Measurements from ENCODE around the gene ZFYVE28. TPM values are rescaled to one million over a fixed set of nuclear protein-coding genes. Genes with fewer than 3 reads are reported as not detected.
A peak's percentile ranks its signal among the peaks of the same experiment; 100 is the strongest.

ZFYVE28 gene
- total and polyA plus RNA-seq, 2 experiments from 2014 or later: 4.6 to 9.6 TPM

DNA sequence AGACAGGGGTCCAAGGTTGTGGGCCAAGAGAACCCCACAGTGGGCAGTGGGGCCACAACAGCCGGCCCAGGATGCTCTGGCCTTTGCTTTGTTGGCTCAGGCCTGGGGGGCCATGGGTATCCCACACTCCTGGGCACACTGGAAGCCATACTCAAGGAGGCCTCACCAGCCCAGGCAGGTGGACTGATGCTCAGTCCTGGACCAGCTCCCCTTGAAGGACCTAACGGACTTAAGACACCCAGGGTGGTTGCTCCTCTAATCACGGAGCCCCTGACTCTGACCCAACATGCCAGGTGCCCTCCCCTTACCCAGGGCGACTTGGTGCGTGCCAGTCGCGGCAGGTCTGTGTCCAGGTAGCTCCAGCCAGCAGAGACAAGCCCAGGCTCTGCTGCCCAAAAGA is 50.8 kb downstream of the ZFYVE28 start:
- TF ChIP-seq EZH2 (IDR thresholded peaks at IDR 0.05; ENCODE audit: insufficient read depth, poor library complexity, severe bottlenecking): no peak
- TF ChIP-seq EZH2phosphoT487 (IDR thresholded peaks at IDR 0.05; ENCODE audit: insufficient read depth, low read depth): no peak
- Histone ChIP-seq H3F3A (ENCODE audit: insufficient read depth) (peaks cover 8% of the 10 kb centered on the region; the same call in 1 of the 2 replicates), H3K4me2 (ENCODE audit: unreplicated experiment) (no peak overlapping the region), H3K27me3 (replicated peaks; ENCODE audit: insufficient read depth) (no peaks in the 10 kb centered on the region), H4K20me1 (ENCODE audit: insufficient read depth) (no peaks in the 10 kb centered on the region), H2AFZ (no peak overlapping the region), H3K9me3 (ENCODE audit: low read depth) (no peaks in the 10 kb centered on the region), H3K4me3 (no peak overlapping the region), H3K36me3 (ENCODE audit: low read depth) (no peaks in the 10 kb centered on the region), H3K79me2 (ENCODE audit: insufficient read depth) (no peaks in the 10 kb centered on the region), H3K4me1 (ENCODE audit: insufficient read depth) (0 out of 2 replicates have a peak, but pooled peaks cover 12% of the 10 kb centered on the region), H3K9ac (no peak overlapping the region), H3K9me2 (ENCODE audit: insufficient read depth) (no peaks in the 10 kb centered on the region), H3K27ac (no peak overlapping the region)
- WGBS, 2 experiments (ENCODE audit: low coverage in 1 of 2, low lambda C conversion rate in 2 of 2, missing lambda C conversion rate in 2 of 2): 72 to 81% methylated on average over 7 of the region's 7 CpGs
- DNase-seq: no peak
- in situ Hi-C loops (cut with MboI): no loop called here

DNA sequence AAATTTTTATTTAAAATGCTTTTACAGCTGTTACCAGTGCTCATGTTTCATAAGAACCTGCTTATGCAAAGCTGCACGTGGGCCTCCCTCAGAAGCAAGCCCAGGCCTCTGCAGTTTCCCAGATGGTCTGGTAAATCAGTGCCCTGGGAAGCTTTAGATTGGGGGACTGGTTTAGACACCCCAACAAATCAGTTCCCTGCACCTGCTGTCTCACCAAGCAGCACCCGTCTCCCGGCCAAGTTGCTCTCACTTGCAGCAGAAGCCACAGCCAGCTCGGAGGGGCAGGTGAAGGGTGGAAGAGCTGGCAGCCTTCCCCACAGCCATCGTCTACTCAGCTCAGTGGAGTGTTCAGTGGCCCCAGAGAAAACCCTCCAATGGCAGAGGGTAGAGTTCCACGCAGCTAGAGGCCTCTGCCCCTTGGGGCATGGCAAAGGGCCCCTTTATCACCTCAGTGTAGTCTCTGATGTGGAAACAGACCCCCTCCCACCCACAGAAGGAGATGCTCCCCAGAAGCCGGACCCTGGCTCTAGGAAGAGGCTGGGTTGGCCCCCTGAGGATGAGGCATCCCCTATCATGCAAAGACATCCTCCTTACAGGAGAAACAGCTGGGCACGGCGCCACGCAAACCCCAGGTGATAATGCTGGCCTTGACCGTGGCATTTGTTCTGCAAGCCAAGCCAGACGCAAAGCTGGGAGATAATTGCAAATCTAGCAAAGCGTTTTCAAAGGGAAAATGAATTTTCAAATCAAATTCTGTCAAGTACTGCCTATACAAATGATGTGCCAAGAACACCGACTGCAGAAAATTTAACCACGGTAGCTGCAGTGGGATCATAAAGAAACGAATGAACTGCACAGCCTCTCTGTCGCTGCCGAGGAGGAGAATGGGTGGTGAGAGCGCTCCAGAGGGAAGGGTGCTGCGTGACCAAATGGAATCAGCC is 51.9 kb downstream of the ZFYVE28 start:
- Histone ChIP-seq H3K79me2 (ENCODE audit: insufficient read depth) (no peaks in the 10 kb centered on the region), H3K36me3 (ENCODE audit: low read depth) (no peaks in the 10 kb centered on the region), H2AFZ (no peak overlapping the region), H4K20me1 (ENCODE audit: insufficient read depth) (no peaks in the 10 kb centered on the region), H3K4me2 (ENCODE audit: unreplicated experiment) (no peak overlapping the region), H3K4me3 (no peak overlapping the region), H3K9ac (no peak overlapping the region), H3K4me1 (ENCODE audit: insufficient read depth) (0 out of 2 replicates have a peak, but pooled peaks cover 12% of the 10 kb centered on the region), H3K9me3 (ENCODE audit: low read depth) (no peaks in the 10 kb centered on the region), H3K27me3 (replicated peaks; ENCODE audit: insufficient read depth) (no peaks in the 10 kb centered on the region), H3K9me2 (ENCODE audit: insufficient read depth) (no peaks in the 10 kb centered on the region), H3K27ac (no peak overlapping the region), H3F3A (ENCODE audit: insufficient read depth) (peaks cover 8% of the 10 kb centered on the region; the same call in 1 of the 2 replicates)
- peak; percentile 20 for DNase-seq
- WGBS, 2 experiments (ENCODE audit: low coverage in 1 of 2, low lambda C conversion rate in 2 of 2, missing lambda C conversion rate in 2 of 2): 61 to 63% methylated on average over 20 of the region's 20 CpGs
- in situ Hi-C loops (cut with MboI): no loop called here
- TF ChIP-seq EZH2phosphoT487 (IDR thresholded peaks at IDR 0.05; ENCODE audit: insufficient read depth, low read depth): no peak
- TF ChIP-seq EZH2 (IDR thresholded peaks at IDR 0.05; ENCODE audit: insufficient read depth, poor library complexity, severe bottlenecking): no peak

DNA sequence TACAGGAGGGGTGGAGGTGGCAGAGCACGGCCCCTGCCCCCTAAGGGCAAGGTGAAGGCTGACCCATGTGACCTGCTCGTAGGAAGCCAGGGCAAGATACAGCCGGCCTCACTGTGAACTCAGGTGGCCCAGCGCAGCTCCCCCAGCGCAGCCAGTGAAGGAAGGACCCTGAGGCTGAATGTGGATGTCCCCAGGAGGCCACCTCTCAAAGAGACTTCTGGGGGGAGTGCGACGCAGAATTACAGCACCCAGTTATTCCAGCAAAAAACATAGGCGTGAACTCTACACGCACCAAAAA is 52.6 kb downstream of the ZFYVE28 start:
- WGBS, 2 experiments (ENCODE audit: low coverage in 1 of 2, low lambda C conversion rate in 2 of 2, missing lambda C conversion rate in 2 of 2): 73 to 76% methylated on average over 9 of the region's 9 CpGs
- H3K9me3 ChIP-seq (ENCODE audit: low read depth): no peaks in the 10 kb centered on the region
- peaks cover 8% of the 10 kb centered on the region; the same call in 1 of the 2 replicates for H3F3A ChIP-seq (ENCODE audit: insufficient read depth)
- no peak overlapping the region for H3K4me3 ChIP-seq
- no peaks in the 10 kb centered on the region for H3K36me3 ChIP-seq (ENCODE audit: low read depth)
- H4K20me1 ChIP-seq (ENCODE audit: insufficient read depth): no peaks in the 10 kb centered on the region
- 0 out of 2 replicates have a peak, but pooled peaks cover 12% of the 10 kb centered on the region for H3K4me1 ChIP-seq (ENCODE audit: insufficient read depth)
- H2AFZ ChIP-seq: no peak overlapping the region
- H3K4me2 ChIP-seq (ENCODE audit: unreplicated experiment): no peak overlapping the region
- H3K9me2 ChIP-seq (ENCODE audit: insufficient read depth): no peaks in the 10 kb centered on the region
- H3K9ac ChIP-seq: no peak overlapping the region
- no peak for TF ChIP-seq EZH2 (IDR thresholded peaks at IDR 0.05; ENCODE audit: insufficient read depth, poor library complexity, severe bottlenecking)
- no peak for TF ChIP-seq EZH2phosphoT487 (IDR thresholded peaks at IDR 0.05; ENCODE audit: insufficient read depth, low read depth)
- H3K79me2 ChIP-seq (ENCODE audit: insufficient read depth): no peaks in the 10 kb centered on the region
- H3K27ac ChIP-seq: no peak overlapping the region
- H3K27me3 ChIP-seq (replicated peaks; ENCODE audit: insufficient read depth): no peaks in the 10 kb centered on the region
- in situ Hi-C loops (cut with MboI): no loop called here
- no peak for DNase-seq

DNA sequence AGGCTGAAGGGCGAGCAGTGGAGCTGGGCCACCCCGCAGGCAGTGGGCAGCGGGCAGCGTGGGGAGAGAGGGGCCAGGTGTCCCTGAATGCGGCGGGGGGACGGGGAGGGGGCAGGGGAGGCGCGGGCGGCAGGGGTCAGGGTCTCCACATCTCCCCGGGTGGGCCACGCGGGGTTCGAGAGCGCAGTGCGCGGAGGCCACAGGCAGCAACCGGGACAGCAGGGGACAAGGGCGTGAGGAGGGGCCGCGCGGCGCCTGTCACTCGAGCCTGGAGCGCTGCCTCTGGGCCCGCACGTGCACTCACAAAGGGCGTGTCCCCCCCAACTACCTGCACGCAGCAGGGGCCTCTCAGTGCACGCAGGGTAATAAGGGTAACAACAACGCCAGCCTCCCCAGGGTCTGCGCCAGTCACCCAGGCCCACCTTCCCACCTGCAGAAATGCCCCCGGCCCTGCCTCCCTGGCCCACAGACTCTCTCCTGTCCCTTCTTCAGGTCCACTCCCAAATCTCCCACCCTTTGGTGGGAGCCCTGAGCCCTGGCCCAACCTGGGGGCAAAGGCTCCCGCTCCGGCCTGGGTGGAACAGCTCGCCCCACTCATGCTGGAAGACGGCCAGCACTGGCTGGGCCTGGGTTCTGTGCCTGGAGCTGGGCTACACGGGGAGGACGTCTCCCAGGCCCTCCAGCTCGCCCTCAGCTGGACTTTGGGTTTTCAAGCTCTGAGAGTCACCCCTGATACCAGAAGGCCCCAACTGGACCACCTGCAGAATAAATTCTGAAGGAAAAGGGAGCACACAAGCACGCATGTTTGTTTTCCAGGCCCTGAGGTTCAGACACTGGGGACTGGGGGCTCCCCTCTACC is 53.2 kb downstream of the ZFYVE28 start:
- no peaks in the 10 kb centered on the region for H3K79me2 ChIP-seq (ENCODE audit: insufficient read depth)
- no peak overlapping the region for H3K27ac ChIP-seq
- 0 out of 2 replicates have a peak, but pooled peaks cover 12% of the 10 kb centered on the region for H3K4me1 ChIP-seq (ENCODE audit: insufficient read depth)
- peak overlapping the region; percentile 79 for H3K4me3 ChIP-seq
- no peaks in the 10 kb centered on the region for H3K9me2 ChIP-seq (ENCODE audit: insufficient read depth)
- peak overlapping the region; percentile 90 for H3K9ac ChIP-seq
- WGBS, 2 experiments (ENCODE audit: low coverage in 1 of 2, low lambda C conversion rate in 2 of 2, missing lambda C conversion rate in 2 of 2): 36 to 54% methylated on average over 17 to 38 of the region's 41 CpGs
- in situ Hi-C loops (cut with MboI): no loop called here
- peaks cover 8% of the 10 kb centered on the region; the same call in 1 of the 2 replicates for H3F3A ChIP-seq (ENCODE audit: insufficient read depth)
- no peaks in the 10 kb centered on the region for H3K27me3 ChIP-seq (replicated peaks; ENCODE audit: insufficient read depth)
- H3K9me3 ChIP-seq (ENCODE audit: low read depth): no peaks in the 10 kb centered on the region
- H3K4me2 ChIP-seq (ENCODE audit: unreplicated experiment): peak overlapping the region; percentile 91
- TF ChIP-seq EZH2phosphoT487 (IDR thresholded peaks at IDR 0.05; ENCODE audit: insufficient read depth, low read depth) (no peak), EZH2 (IDR thresholded peaks at IDR 0.05; ENCODE audit: insufficient read depth, poor library complexity, severe bottlenecking) (no peak)
- DNase-seq: no peak
- H4K20me1 ChIP-seq (ENCODE audit: insufficient read depth): no peaks in the 10 kb centered on the region
- no peaks in the 10 kb centered on the region for H3K36me3 ChIP-seq (ENCODE audit: low read depth)
- peak overlapping the region; percentile 89 for H2AFZ ChIP-seq
